ENCODE measurements around the gene CARMIL3. TPM values are rescaled to one million over a fixed set of nuclear protein-coding genes. Genes with fewer than 3 reads are reported as not detected.

The CARMIL3 gene
- total and polyA plus RNA-seq, 2 of the 8 experiments (the other 6 are each of a cell fraction or from before 2014, with no cell fraction given), result 6.0 to 9.0 TPM

GRCh38 chr14:24095271-24096068 lies 43.7 kb downstream of the CARMIL3 start (continued):
- TF ChIP-seq HDAC6 (IDR thresholded peaks at IDR 0.05; ENCODE audit: low read depth, low read length) (no peak), CEBPB (IDR thresholded peaks at IDR 0.05; ENCODE audit: low read depth, low read length) (no peak), E2F6 (IDR thresholded peaks at IDR 0.05) (peak; percentile 82), SAP30 (IDR thresholded peaks at IDR 0.05; ENCODE audit: insufficient read depth, insufficient replicate concordance, low read length) (no peak), CBX5 (IDR thresholded peaks at IDR 0.05; ENCODE audit: low read depth, low read length) (no peak), GTF2F1 (IDR thresholded peaks at IDR 0.05; ENCODE audit: borderline replicate concordance, low read depth, low read length) (0 out of 2 replicates have a peak, but pooled peaks have one; percentile 42), MAX (IDR thresholded peaks at IDR 0.05) (peak; percentile 95), RAD21 (IDR thresholded peaks at IDR 0.05 in 1 of 2, conservative IDR thresholded peaks at IDR 0.05 in 1 of 2; ENCODE audit: low read depth in 2 of 2, low read length in 2 of 2) (no peak), POU5F1 (IDR thresholded peaks at IDR 0.05; ENCODE audit: low read depth, low read length) (no peak), SRF (IDR thresholded peaks at IDR 0.05; ENCODE audit: low read depth, low read length) (no peak), SIN3A (conservative IDR thresholded peaks at IDR 0.05 in 1 of 2, IDR thresholded peaks at IDR 0.05 in 1 of 2; ENCODE audit: low read depth in 1 of 2, low read length in 2 of 2) (no peak; a peak in 1 of 4 replicates), NRF1 (IDR thresholded peaks at IDR 0.05; ENCODE audit: low read depth, low read length) (no peak), SP4 (IDR thresholded peaks at IDR 0.05; ENCODE audit: low read length) (no peak), KDM5A (IDR thresholded peaks at IDR 0.05; ENCODE audit: low read length) (no peak), SIX5 (IDR thresholded peaks at IDR 0.05; ENCODE audit: low read depth, low read length) (no peak), EGR1 (IDR thresholded peaks at IDR 0.05; ENCODE audit: borderline replicate concordance, low read depth, low read length) (no peak), RFX5 (IDR thresholded peaks at IDR 0.05; ENCODE audit: borderline replicate concordance, low read depth, low read length) (no peak), TEAD4 (IDR thresholded peaks at IDR 0.05; ENCODE audit: low read depth, low read length) (no peak), KDM4A (IDR thresholded peaks at IDR 0.05; ENCODE audit: low read depth, low read length, severe bottlenecking) (no peak), ATF3 (IDR thresholded peaks at IDR 0.05; ENCODE audit: insufficient read depth, low read depth, low read length) (0 out of 2 replicates have a peak, but pooled peaks have one; percentile 43)

Data from H1 (cell line).